ENCODE results near the gene JAZF1.

DNA sequence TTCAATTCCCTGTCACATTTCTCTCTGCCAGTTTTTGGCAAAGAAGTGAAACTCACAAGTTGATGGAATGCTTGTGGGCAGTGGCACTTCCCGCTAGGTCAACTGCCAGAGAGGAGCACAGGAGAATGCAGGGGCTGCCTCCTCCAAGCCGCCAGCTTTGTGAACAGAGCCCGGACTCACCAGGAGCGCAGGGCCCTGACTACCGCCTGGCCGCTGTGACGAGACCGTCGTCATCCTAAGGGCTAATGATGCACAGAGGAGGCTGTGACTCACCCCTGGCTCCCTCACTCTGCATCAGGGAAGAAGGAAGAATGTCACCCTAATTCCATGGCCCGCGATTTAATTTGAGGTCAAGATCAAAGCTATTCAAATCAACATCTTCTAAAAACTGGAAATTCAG lies 316.7 kb downstream of the JAZF1 start:
- TF ChIP-seq CTCF (IDR thresholded peaks at IDR 0.05) = no peak
- no peak for TF ChIP-seq EZH2 (IDR thresholded peaks at IDR 0.05; ENCODE audit: borderline replicate concordance, insufficient read depth, low read depth, low read length, poor library complexity, severe bottlenecking)

All from B cell (primary cell).